Left colon (tissue), 2 donors: Measurements from ENCODE around the gene SLX4. TPM values are rescaled to one million over a fixed set of nuclear protein-coding genes. Genes with fewer than 3 reads are reported as not detected.
A peak's percentile ranks its signal among the peaks of the same experiment; 100 is the strongest.
"Not testable (repeated sequence)": the region's sequence is repeated elsewhere in the genome, so short reads cannot be mapped to it uniquely, and the experiment has no call there.

ENCODE experiments used
- ATAC-seq: fragments of 200-7000 bp; cut with Tn5 transposase; one replicate; pipeline ENCODE4 v1.9.1; 2020; ENCODE audit warnings: mild to moderate bottlenecking, moderate library complexity
- DNase-seq, 2 donors: peaks; one replicate each; pipeline ENCODE4 v3.0.0-alpha.2; 2020
- intact Hi-C, 2 donors: fragments of 100-400 bp; cut with DNase I in 1 of 2; cut with micrococcal nuclease in 1 of 2; formaldehyde crosslinking; loops; one replicate each; pipeline versions ENCODE4 v1.11.2 to v1.14.0; 2022; cut with DNase I, micrococcal nuclease
- long read RNA-seq: library from polyadenylated mRNA; unstranded; transcript quantifications from one replicate; pipeline ENCODE4 v2.0.0, GENCODE V29; 2021
- total RNA-seq, 2 donors: library from RNA; stranded (reverse); fragmentation: NEBNext Ultra II Directional; extraction: Animal tissue kit (Norgen Biotek cat#: 25700); gene quantifications; one replicate each; pipeline ENCODE4 v1.2.1, GENCODE V29; 2021
- donor health status: DM: no; HTN: no; CAD: no.
- donor health status: DM: yes; HTN: yes; CAD: no.

Gene SLX4
- total RNA-seq, result 1 to 10 TPM; 3.7 to 4.9 TPM
- long read RNA-seq, partial matches to known transcripts, result 0 of 3 reads
- long read RNA-seq, other reads (novel, unspliced or antisense), result 3 of 3 reads

DNA sequence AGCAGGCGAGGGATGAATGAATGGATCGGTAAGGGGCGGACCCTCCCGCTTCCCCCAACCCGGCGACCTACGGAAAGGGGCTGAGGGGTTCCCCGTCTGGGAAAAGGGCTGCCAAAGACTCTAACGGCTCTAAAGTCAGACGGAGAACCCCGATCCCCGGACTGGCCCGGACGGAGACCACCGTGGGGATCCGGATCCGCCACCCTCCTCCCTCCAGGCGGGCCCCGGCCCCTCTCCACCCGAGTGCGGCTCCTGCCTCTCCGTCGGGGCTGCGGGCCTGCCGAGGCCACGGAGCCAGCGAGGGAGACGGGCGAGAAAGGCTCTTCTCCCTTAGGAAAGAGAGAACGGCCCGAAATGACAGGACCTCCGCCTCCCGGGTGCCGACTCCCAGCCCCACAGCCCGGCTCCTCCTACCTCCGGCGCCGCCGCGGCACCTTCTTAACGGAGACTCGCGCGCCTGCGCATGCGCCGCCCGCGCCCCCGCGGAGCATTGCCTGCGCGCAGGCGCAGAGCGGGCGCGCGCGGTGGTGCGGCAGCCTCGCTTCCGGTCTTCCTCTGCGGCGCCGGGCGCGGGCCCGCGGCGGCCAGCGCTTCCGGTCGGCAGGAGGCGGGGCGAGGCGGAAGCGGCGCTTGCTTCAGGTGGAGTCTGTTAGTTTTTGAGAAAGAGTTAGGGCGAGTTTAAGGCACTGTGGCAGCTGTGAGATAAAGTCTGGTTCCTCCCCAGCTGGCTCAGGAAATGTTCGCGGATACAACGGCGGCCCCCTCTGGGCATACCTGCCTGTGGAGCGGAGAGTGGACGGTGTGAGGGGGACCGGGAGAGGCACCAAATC lies at the start of gene SLX4:
Gene SLX4, minus strand, starts transcription at position 461 of the 830 bp plus-strand sequence. CDS start 2,642 bp downstream, outside the sequence.
- ATAC-seq, result peak; percentile 96
- peak; percentile 83 to 93 for DNase-seq
- intact Hi-C loops, result no loop called here

DNA sequence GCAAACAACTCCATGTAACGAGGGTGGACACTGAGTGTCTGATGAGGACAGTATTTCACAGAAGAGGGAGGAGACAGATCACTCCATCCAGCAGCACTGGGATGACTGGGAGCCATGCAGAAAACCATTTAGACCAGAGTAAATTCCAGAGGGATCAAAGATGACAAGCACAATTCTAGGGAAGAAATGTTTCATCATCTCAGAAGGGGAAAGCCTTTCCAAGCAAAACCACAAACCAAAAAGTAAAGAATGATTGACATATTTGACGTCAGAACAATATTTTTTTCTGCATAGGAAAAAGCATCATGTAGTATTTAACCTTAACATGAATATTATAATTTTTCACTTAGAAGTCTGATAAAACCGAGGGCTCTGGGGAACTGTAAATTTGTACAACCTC lies 47.8 kb upstream of the SLX4 start:
- ATAC-seq, result no peak
- DNase-seq, result no peak
- intact Hi-C loops, result no loop called here

GRCh38 chr16:3656491-3657468 lies 45.4 kb upstream of the SLX4 start:
- intact Hi-C loops, result no loop called here
- DNase-seq (peak in 1 of 2 donors; percentile 20), ATAC-seq (peak; percentile 8)

DNA sequence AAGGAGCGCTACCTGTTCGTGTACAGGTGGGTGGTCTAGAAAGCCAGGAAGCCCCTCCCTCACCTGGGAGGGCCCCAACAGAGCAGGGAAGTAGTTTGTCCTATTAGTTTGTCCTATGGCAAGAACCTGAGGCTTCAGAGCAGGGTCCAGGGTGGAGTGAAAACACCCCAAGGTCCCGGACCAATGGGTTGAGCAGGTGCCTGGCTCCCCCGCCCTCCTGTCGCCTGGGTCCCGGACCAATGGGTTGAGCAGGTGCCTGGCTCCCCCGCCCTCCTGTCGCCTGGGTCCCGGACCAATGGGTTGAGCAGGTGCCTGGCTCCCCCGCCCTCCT lies 44.7 kb upstream of the SLX4 start:
- intact Hi-C loops, DNase-seq: not testable (repeated sequence)
- peak; percentile 14 for ATAC-seq

- ATAC-seq (no peak), DNase-seq (peak; percentile 6 to 27)
- intact Hi-C loops, result no loop called here
Observed at GRCh38 chr16:3655396-3656159, 44.2 kb upstream of the SLX4 start.

DNA sequence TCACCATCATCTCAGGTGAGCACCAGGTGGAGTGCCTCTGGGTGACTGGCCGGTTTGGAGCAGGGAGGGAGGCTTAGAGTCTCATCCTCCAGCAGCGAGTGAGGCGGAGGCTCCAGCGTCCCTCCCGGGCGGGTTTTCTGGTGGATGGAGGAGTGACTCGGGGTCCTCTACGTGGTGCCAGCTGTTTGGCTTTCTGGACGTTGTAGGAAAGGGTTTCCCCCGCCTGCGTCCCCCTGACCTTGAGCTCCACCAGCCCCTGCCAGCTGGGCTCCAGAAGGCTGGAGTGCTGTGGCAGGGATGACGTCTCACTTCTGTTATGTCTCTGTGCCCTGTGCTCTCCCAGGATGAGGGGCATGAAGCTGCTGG lies 43.6 kb upstream of the SLX4 start:
- intact Hi-C loops, result no loop called here
- ATAC-seq (peak; percentile 6), DNase-seq (peak; percentile 8 to 22)

DNA sequence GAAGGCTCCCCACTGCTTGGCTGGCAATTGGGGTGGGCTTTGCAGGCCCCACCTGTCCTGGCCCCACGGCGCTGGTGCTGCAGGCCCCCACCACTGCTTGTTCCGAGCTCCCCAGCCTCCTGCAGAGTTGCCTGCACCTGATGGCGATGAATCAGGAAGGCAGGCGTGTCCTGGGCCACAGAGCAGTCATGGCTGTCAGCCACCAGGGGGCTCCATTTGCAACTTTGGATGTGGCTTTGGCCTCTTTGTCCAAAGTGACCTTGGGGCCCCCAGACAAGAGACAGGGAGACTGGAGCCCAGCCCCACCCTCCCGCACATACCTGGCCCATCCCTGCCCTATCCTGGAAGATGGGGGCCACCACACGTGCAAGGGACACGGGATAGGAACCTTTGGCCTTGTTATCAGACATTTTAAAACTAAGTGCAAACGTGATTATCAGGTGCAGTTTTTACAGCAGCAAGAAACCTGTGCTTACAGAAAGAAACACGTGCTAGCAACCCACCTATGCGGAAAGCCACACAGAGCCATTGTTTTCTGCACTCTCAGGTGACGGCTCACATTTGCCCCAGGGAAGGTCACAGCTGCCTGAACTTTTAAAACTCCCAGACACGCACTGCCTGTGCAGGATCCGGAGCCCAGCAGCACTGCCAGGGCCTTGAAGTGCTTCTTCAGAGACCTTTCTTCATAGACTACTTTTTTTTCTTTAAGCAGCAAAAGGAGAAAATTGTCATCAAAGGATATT lies 43.0 kb upstream of the SLX4 start, which contains the start of gene DNASE1:
Gene DNASE1, plus strand, starts transcription at position 443 of the 743 bp plus-strand sequence. CDS start 683 bp downstream, outside the sequence.
- intact Hi-C loops, result no loop called here
- peak; percentile 75 to 80 for DNase-seq

GRCh38 chr16:3652373-3653195 lies 41.2 kb upstream of the SLX4 start:
- ATAC-seq (no peak), DNase-seq (peak; percentile 8 to 23)
- intact Hi-C loops, result no loop called here

More for the DNA sequence above, 43.0 kb upstream of the SLX4 start, which contains the start of gene DNASE1:
- ATAC-seq, result peak; percentile 77

- intact Hi-C loops, result no loop called here
- DNase-seq (peak in 1 of 2 donors; percentile 2), ATAC-seq (no peak)
Observed at GRCh38 chr16:3651461-3652372, 40.3 kb upstream of the SLX4 start.

DNA sequence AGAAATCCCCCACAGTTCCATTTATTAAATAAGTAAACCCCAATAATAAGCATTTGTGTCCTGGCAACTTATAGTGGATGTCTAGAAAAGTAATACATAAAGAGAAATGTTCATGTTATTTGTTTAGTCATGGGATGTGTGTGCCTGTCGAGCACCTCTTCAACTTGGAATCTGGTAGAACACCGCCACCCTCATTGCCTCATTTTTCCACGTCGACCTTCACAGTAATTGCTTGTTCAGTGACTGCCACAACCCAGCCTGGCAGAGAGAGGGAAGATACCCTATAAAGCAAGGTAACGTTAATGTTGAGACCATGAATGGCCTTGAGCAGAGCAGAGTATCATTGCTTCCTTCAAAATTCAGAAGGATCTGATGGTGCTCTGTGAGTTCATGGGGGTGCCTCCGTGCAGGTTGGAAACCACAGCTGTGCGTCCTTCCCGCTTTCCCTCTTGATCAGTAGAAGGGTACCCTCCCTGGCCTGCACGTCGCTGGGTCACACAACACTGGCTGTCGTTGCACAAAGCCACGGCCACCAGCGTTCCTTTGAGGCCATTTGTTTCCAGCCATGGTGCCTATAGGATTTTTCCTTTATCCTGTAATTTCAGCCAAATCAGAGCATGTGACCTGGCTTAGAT lies 39.3 kb upstream of the SLX4 start:
- DNase-seq (peak in 1 of 2 donors; percentile 4), ATAC-seq (no peak)
- intact Hi-C loops, result no loop called here

DNA sequence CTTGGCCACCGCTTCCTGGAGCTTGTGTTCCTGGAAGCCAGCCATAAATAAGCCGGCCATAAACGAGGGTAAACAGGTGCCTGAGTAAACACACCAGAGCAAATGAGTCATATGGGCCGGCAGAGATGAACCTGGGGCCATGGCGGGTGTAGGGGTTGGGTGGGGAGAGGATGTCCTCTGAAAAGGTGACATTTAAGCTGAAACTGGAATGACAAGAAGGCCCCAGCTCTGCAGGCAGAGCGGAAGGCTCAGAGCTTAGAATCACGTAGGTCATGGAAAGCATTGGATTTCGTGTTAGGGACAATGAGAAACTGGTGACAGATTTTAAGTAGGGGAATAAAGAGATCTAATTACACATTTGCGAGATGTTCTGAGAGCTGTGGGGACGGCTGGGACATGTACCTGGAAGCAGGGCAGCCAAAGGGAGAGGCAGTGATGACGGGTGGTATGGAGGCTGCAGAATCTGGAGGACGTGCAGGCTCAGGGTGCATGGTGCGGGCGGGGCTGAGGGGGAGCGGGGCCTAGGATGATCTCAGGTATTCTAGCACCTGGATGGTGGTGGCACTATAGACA lies 35.0 kb upstream of the SLX4 start:
- intact Hi-C loops, result no loop called here
- DNase-seq, result peak; percentile 85 to 92
- peak; percentile 90 for ATAC-seq

GRCh38 chr16:3645504-3646347 lies 34.3 kb upstream of the SLX4 start:
- intact Hi-C loops, result no loop called here
- peak; percentile 41 for ATAC-seq
- peak in 1 of 2 donors; percentile 4 for DNase-seq

- intact Hi-C loops, result no loop called here
- DNase-seq, result no peak
- no peak for ATAC-seq
Observed at GRCh38 chr16:3645108-3645503, 33.7 kb upstream of the SLX4 start.

DNA sequence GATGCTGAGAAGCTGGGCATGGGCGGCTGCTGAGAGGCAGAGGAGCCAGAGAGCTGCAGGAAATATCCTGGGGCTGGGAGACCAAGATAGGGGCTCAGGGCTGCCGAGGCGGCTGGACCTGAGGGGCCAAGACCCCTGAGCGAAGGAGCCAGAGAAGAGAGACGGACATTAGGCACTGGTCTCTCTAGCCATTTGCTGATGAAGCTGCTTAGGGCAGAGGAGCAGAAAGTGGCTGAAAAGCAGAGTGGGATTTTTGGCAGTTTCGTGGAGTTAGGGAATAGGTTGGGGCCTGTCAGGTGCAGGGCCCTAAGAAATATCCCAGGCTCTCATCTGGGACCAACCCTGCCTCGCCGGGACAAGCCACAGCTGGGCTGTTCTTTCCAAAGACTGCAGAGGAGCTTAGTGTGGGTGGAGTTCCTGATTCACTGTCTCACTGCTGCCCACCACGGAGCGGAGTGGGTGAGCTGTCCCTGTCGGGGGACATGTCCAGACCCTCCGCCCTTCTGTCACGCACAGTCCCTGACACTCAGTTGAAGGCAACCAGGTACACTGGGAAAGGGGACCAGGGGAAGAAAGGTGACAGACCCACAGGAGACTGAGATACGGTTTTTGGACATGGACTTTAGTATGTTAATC lies 31.8 kb upstream of the SLX4 start:
- ATAC-seq (no peak), DNase-seq (no peak)
- intact Hi-C loops, result no loop called here
